DND-41 (cell line): ENCODE data around the gene TMPRSS3.

Source experiments
- CTCF ChIP-seq: IDR thresholded peaks from 2 replicates; pipeline ENCODE4 v1.5.1; 2012; ENCODE audit warnings: borderline replicate concordance, low read length, moderate library complexity, mild to moderate bottlenecking; ENCODE audit not compliant: poor library complexity, severe bottlenecking; ENCODE audit errors: extremely low read depth
- EZH2 ChIP-seq: IDR thresholded peaks from 3 replicates; pipeline ENCODE4 v1.6.1; 2012; ENCODE audit warnings: borderline replicate concordance, low read depth, mild to moderate bottlenecking, moderate library complexity, low read length, inconsistent platforms; ENCODE audit not compliant: severe bottlenecking

GRCh38 chr21:42340187-42341050 is 55.4 kb downstream of the TMPRSS3 start:
- TF ChIP-seq CTCF = no peak
- TF ChIP-seq EZH2 = no peak
